Neural crest cell (in vitro differentiated cells): ENCODE results near the gene MCRIP2. TPM values are rescaled to one million over a fixed set of nuclear protein-coding genes. Genes with fewer than 3 reads are reported as not detected.

Experiments used
- DNase-seq: peaks from one replicate; pipeline ENCODE4 v3.0.0; 2021; ENCODE audit warnings: low read depth, mixed read lengths, low spot score
- H3K27ac Mint-ChIP-seq: one replicate; pipeline ENCODE4 v1.8.0; 2021; ENCODE audit warnings: mild to moderate bottlenecking, mixed read lengths; ENCODE audit not compliant: unreplicated experiment
- H3K27me3 Mint-ChIP-seq: 2 replicates; pipeline ENCODE4 v1.8.0; 2021; ENCODE audit warnings: low read depth, mild to moderate bottlenecking, mixed read lengths
- H3K36me3 Mint-ChIP-seq: 2 replicates; pipeline ENCODE4 v1.8.0; 2021; ENCODE audit warnings: low read depth, mild to moderate bottlenecking, mixed read lengths
- H3K4me1 Mint-ChIP-seq: 2 replicates; pipeline ENCODE4 v1.8.0; 2021; ENCODE audit warnings: mixed read lengths
- H3K4me3 Mint-ChIP-seq: one replicate; pipeline ENCODE4 v1.8.0; 2021; ENCODE audit warnings: mild to moderate bottlenecking, mixed read lengths
- H3K9me3 Mint-ChIP-seq: 2 replicates; pipeline ENCODE4 v1.8.0; 2021; ENCODE audit warnings: mixed read lengths
- total RNA-seq: library from RNA; stranded (reverse); gene quantifications from 2 replicates; pipeline ENCODE4 v1.2.1, GENCODE V29; 2021
- TF ChIP-seq, protein P1 (sequence below): fragments of 200-600 bp; sonication (generic); conservative IDR thresholded peaks from 2 replicates; pipeline ENCODE4 v1.5.0; 2021; ENCODE audit warnings: antibody characterized with exemption, mild to moderate bottlenecking

The MCRIP2 gene
- total RNA-seq, 1 donor from 2014 or later: 17.6 TPM

DNA sequence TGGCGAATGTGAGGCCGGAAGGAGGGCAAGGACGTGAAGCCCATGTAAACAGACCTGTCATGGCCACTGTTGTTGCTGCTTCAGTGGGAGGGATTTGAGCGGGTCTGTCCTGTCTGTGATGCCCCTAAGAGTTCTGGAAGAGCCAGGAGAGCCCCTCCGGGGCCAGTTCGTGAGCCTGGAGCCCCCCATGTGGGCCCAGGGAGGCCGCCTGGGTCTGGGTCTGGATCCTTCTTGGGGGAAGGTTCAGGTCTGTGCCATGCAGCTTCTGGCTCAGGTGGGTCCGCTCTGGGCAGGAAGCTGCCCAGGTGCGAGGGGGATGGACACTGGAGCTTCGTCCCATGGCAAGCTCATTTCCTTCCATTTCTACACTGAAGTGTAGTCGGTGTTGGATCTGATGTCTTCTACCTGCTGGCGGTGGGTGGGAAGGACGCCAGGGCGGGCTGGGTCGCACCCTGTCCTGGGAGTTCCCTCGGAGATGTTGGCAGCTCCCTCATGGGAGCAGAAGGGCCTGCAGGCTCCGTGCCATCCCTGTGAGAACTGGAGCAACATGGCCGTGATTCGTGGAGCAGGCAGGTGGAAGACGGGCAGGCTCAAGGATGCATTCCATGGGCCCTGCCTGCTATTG lies 22.0 kb upstream of the MCRIP2 start:
- no peak overlapping the region for H3K27ac Mint-ChIP-seq
- peaks cover 15% of the 10 kb centered on the region for H3K4me1 Mint-ChIP-seq
- no peaks in the 10 kb centered on the region for H3K27me3 Mint-ChIP-seq
- TF ChIP-seq, protein P1, sequence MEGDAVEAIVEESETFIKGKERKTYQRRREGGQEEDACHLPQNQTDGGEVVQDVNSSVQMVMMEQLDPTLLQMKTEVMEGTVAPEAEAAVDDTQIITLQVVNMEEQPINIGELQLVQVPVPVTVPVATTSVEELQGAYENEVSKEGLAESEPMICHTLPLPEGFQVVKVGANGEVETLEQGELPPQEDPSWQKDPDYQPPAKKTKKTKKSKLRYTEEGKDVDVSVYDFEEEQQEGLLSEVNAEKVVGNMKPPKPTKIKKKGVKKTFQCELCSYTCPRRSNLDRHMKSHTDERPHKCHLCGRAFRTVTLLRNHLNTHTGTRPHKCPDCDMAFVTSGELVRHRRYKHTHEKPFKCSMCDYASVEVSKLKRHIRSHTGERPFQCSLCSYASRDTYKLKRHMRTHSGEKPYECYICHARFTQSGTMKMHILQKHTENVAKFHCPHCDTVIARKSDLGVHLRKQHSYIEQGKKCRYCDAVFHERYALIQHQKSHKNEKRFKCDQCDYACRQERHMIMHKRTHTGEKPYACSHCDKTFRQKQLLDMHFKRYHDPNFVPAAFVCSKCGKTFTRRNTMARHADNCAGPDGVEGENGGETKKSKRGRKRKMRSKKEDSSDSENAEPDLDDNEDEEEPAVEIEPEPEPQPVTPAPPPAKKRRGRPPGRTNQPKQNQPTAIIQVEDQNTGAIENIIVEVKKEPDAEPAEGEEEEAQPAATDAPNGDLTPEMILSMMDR: no peak
- DNase-seq: no peak
- H3K36me3 Mint-ChIP-seq: peaks cover 4% of the 10 kb centered on the region
- no peaks in the 10 kb centered on the region for H3K9me3 Mint-ChIP-seq
- H3K4me3 Mint-ChIP-seq: no peak overlapping the region

DNA sequence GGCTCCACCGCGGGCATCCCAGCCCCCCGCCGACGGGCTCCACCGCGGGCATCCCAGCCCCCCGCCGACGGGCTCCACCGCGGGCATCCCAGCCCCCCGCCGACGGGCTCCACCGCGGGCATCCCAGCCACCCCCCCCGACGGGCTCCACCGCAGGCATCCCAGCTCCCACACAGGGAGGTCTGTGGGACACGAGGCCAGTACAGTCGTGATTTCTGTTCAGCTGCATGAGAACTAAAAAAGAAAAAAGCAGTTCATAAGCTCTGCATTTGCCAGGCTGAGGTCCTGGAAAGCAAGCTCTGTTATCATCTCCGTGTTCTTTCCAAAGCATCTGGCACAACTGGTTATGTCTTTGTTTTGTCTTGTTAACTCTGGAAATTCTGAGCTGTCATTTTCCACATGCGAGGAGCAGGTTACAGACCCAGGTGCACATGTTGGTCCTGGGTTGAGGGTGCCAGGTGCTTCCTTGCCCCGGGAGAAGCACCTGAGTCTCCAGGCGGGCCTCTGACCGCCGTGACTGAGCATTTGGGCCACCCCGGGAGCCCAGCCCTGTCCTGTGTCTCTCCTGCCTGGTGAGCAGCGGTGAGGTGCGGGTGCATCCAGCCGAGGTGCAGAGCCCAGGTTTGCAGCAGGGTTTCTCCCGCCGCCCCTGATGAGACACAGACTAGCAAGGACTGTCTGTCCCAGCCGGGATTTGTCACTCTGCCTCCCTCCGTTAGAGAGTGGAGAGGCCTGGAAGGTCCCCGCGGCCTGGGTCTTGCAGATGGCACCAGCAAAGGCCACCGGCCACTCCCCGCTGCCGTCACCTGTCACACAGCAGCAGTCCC lies 20.7 kb upstream of the MCRIP2 start:
- peaks cover 15% of the 10 kb centered on the region for H3K4me1 Mint-ChIP-seq
- no peak for DNase-seq
- no peak overlapping the region for H3K4me3 Mint-ChIP-seq
- no peaks in the 10 kb centered on the region for H3K36me3 Mint-ChIP-seq
- H3K27me3 Mint-ChIP-seq: no peaks in the 10 kb centered on the region
- H3K9me3 Mint-ChIP-seq: no peaks in the 10 kb centered on the region
- TF ChIP-seq, protein P1: no peak
- no peak overlapping the region for H3K27ac Mint-ChIP-seq

DNA sequence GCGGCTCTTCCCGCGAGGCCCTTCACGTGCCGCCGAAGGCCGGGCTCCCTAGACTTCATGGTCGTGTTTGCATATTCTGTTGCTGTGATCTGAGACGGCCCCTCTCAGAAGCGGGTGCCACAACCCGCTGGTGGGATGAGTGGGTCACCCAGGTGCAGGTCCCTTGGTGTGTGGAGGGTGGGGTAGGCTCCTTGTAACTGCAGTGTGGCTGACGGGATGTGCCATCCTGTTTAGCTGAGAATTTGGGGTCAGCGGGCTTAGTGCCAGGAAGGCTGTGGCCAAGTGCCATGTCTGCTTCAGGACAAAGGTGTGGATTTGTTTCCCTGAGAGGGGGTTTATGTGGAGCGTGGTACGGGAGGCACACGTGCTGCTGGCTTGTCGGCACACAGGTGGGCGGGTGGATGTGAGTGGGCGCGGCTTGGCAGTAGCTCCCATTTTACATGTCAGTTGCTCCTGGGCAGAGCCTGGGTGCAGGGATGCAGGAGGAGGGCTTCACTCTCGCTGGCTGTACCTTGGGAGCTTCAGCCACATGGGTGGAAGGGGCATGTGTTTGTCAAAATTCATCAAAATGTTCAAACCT lies 20.0 kb upstream of the MCRIP2 start:
- TF ChIP-seq, protein P1: no peak
- peak overlapping the region; percentile 35 for H3K27ac Mint-ChIP-seq
- peak overlapping the region; percentile 57 for H3K4me3 Mint-ChIP-seq

DNA sequence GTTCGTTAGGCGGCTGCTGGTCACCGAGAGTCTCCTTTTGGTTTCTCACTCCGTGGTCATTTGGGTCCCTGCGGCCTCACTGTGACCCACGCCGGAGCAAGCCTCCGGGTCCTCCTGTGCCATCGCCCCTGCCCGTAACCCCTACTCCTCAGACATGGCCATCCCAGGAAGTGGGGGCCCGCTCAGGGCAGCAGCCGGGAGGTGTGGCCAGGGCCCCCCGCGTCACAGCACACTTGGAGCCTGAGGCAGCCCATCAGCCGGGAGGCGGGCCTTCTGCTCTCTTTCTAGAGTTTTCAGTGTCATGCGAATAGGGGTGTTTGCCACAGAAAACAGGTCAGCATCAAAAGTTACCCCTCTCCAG lies 18.7 kb upstream of the MCRIP2 start:
- no peaks in the 10 kb centered on the region for H3K36me3 Mint-ChIP-seq
- no peak overlapping the region for H3K27ac Mint-ChIP-seq
- H3K4me1 Mint-ChIP-seq: peaks cover 15% of the 10 kb centered on the region
- TF ChIP-seq, protein P1: no peak
- H3K27me3 Mint-ChIP-seq: no peaks in the 10 kb centered on the region
- DNase-seq: no peak
- H3K4me3 Mint-ChIP-seq: no peak overlapping the region
- no peaks in the 10 kb centered on the region for H3K9me3 Mint-ChIP-seq

More for the DNA sequence above, 20.0 kb upstream of the MCRIP2 start:
- H3K27me3 Mint-ChIP-seq: no peaks in the 10 kb centered on the region
- no peaks in the 10 kb centered on the region for H3K9me3 Mint-ChIP-seq
- peaks cover 15% of the 10 kb centered on the region for H3K4me1 Mint-ChIP-seq
- no peaks in the 10 kb centered on the region for H3K36me3 Mint-ChIP-seq
- DNase-seq: no peak

DNA sequence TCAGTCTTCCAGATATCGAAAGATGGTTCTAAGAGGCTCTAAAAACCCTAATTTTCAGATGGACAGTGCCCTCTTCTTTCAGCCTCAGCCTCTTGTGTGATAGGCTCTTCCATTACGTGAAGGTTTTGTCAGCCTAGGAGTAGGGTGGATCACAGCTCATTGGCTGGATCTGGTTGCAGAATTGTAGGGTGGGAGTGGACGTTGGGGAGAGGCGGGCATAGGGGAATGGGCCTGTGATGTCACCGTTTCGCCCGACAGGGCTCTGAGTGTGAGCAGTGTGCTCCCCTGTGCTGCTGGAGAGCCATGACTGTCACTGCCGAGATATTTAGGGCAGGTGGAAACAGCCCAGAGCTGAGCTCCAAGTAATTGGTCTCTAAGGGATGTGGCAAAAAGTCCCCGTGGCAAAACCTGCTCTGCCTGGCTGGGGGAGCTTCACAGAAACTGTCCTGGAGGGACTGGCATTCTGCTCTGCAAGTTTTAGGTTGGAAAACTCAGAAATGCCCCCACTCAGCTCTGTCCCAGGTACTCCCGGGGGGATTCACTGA lies 17.0 kb upstream of the MCRIP2 start:
- peaks cover 3% of the 10 kb centered on the region for H3K36me3 Mint-ChIP-seq
- no peak overlapping the region for H3K27ac Mint-ChIP-seq
- no peak for DNase-seq
- peaks cover 24% of the 10 kb centered on the region for H3K4me1 Mint-ChIP-seq
- H3K27me3 Mint-ChIP-seq: no peaks in the 10 kb centered on the region
- H3K4me3 Mint-ChIP-seq: no peak overlapping the region
- TF ChIP-seq, protein P1: no peak
- H3K9me3 Mint-ChIP-seq: no peaks in the 10 kb centered on the region
